Left colon (tissue), 2 donors: ENCODE data around the gene CTNNA1. TPM values are rescaled to one million over a fixed set of nuclear protein-coding genes. Genes with fewer than 3 reads are reported as not detected.
"Not testable (repeated sequence)": the region's sequence is repeated elsewhere in the genome, so short reads cannot be mapped to it uniquely, and the experiment has no call there.

Experiments
- ATAC-seq: fragments of 200-7000 bp; cut with Tn5 transposase; one replicate; pipeline ENCODE4 v1.9.1; 2020; ENCODE audit warnings: mild to moderate bottlenecking, moderate library complexity
- DNase-seq, 2 donors: peaks; one replicate each; pipeline ENCODE4 v3.0.0-alpha.2; 2020
- intact Hi-C, 2 donors: fragments of 100-400 bp; cut with DNase I in 1 of 2; cut with micrococcal nuclease in 1 of 2; formaldehyde crosslinking; loops; one replicate each; pipeline versions ENCODE4 v1.11.2 to v1.14.0; 2022; cut with DNase I, micrococcal nuclease
- total RNA-seq, 2 donors: library from RNA; stranded (reverse); fragmentation: NEBNext Ultra II Directional; extraction: Animal tissue kit (Norgen Biotek cat#: 25700); gene quantifications; one replicate each; pipeline ENCODE4 v1.2.1, GENCODE V29; 2021
- donor health status: DM: no; HTN: no; CAD: no.
- donor health status: DM: yes; HTN: yes; CAD: no.

The CTNNA1 gene
- total RNA-seq, 2 donors from 2014 or later = 440 to 447 TPM

DNA sequence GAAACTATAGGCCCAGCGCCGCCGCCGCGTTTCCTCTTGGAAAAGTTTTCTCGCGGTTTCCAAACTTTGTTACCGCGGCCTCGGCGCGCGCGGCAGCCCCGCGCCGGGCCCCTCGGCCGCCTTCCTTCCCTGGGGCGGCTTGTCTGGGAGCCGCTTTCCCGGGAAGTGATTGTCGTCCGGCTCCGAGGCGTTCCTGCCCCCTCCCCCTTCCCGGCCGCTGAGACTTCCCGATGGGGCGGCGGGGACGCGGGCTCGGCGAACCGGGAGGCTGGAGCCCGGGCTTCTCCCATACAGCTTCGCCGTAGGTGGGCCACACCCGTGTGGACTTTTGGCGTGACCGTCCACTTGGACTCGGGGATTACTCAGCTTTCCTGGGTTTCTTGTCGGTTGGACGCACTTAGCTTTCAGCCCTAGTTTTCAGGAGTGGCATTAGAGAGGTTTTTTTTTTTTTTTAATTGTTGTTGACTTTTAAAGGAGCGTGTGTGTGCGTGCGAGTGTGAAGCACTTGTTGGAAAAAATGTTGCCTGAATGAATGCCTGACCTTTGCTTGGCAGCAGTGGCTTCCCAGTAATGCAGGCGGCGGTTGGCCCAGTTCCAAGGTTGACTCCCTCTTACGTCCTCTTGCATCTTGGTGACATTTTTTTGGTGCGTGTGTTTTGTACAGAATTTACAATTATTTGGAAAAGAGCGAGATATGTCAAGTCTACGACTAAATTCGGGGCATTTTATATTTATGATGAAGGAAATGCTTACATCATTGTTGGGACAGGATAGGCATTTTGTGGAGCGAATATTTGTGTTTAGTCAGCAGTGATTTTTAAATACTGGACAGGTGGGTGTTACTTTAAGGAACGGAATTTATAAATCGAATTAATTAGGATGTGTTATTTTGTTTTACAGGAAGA lies 821 bp downstream of the CTNNA1 start:
- intact Hi-C loops = no loop called here
- ATAC-seq (peak; percentile 71), DNase-seq (peak; percentile 95 to 96)

DNA sequence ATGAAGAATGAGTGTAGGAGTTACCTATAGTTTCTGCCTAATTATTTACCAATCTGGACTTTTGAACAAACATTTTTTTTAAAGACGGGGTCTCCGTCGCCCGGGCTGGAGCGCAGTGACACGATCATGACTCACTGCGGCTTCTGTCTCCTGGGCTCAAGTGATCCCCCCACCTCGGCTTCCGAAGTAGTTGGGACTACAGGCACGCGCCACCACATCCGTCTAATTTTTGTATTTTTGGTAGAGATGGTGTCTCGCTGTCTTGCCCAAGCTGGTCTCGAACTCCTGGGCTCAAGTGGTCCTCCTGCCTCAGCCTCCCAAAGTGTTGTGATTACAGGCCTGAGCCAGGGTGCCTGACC lies 1.5 kb downstream of the CTNNA1 start:
- no peak for ATAC-seq
- no peak for DNase-seq
- intact Hi-C loops = no loop called here

DNA sequence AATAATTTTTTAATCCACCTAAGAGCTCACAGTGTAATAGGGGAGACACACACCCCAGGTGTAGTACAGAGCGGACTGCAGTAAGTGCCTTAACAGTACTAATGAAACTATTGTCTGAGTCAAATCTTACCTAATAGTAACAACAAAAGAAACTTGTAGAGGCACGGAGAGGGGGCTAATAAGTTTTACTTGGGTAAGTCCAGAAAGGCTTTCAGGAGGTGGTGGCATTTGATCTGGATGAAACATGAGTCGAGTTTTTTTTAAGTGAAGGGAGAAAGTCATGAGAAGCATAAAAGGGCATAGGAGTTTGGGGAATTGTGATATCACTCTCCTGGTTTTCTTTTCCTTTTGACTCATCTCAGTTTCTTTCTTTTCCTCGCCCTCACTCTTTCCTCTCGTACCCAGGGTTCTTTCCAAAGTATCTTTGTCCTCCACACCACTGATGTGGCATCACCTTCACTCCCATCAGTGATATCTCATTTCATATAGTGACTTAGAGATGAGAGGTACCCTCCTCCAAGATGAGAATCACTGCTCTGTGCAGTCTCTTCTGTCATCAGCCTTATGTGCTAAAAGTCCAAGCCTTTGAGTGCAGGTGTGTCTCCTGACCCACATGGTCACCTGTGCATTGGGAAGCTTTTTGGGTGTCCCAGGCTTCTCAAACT lies 2.0 kb downstream of the CTNNA1 start:
- intact Hi-C loops = no loop called here
- ATAC-seq (no peak), DNase-seq (no peak)

DNA sequence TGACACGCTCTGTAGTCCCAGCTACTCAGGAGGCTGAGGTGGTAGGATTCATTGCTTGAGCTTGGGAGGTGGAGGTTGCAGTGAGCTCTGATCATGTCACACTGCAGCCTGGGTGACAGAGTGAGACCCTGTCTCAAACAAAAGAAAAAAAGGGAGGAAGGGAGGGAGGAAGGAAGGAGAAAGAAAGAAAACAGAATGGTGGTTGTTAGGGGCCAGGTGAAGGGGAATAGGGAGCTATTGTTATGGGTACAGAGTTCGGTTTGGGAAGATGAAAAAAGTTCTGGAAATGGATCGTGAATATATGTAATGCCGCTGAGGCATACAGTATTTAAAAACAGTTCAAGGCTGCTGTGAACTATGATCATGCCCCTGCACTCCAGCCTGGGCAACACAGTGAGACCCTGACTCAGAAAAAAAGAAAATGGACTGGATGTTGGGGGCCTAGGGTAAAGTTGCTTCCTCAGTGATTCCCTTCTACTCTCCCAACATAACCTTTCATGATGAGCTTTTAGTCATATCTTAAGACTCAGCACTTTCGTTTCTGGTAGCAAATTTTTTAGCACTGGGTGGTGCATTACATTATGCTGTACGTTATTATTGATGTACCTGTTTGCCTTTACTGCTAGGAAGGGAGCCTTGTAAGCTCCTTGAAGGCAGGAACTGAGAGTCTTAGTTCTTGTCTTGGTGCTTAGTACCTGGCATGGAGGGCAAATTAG lies 4.0 kb downstream of the CTNNA1 start:
- intact Hi-C loops = no loop called here
- no peak for ATAC-seq
- DNase-seq = no peak

DNA sequence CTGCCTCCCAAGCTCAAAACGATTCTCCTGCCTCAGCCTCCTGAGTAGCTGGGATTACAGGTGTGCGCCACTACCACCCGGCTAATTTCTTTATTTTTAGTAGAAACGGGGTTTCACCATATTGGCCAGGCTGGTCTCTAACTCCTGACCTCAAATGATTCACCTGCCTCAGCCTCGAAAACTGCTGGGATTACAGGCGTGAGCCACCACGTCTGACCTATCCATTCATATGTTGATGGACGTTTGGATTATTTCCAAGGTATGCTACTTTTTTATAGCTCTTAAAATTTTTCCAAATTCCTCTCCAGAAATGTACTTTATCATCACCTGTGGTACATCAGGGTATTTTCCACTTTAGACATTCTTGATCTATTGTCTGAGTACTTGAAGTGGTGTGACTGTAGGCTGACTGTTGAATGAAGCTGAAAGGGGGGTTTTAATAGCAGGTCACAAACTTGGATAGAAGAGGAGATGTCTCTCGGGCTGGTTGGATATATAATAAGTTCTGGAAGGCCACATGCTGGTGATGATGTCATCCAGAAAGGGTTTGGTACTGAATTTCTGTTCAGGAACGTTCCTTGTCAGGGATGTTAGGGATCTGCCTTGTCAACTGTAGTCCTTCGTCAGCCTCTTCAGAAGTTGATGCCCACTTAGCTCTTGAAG lies 7.4 kb downstream of the CTNNA1 start:
- no peak for DNase-seq
- ATAC-seq = no peak
- intact Hi-C loops = no loop called here

DNA sequence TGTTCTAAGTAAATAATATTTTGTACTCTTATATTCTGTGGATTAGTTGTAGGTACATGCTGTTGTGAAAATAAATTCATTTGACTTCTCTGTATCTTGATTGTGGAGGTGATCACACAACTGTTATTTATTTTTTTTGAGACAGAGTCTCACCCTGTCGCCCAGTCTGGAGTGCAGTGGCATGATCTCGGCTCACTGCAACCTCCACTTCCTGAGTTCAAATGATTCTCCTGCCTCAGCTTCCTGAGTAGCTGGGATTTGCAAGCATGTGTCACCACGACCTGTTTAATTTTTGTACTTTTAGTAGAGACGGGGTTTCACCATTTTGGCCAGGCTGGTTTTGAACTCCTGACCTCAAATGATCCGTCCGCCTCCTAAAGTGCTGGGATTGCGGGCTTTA lies 7.9 kb downstream of the CTNNA1 start:
- ATAC-seq, intact Hi-C loops, DNase-seq: not testable (repeated sequence)

DNA sequence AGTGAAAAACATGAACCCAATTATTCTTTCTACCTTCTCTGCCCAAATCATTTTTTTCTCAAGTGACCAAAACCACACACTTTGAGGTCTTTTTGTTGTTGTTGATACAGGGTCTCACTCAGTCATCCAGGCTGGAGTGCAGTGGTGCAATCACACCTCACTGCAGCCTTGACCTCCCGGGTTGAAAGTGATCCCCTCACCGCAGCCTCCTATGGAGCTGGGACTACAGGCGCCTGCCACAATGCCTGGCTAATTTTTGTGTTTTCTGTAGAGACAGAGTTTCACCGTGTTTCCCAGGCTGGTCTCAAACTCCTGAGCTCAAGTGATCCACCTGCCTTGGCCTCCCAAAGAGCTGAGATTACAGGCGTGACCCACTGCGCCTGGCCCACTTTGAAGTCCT lies 8.4 kb downstream of the CTNNA1 start:
- intact Hi-C loops, DNase-seq, ATAC-seq: not testable (repeated sequence)

DNA sequence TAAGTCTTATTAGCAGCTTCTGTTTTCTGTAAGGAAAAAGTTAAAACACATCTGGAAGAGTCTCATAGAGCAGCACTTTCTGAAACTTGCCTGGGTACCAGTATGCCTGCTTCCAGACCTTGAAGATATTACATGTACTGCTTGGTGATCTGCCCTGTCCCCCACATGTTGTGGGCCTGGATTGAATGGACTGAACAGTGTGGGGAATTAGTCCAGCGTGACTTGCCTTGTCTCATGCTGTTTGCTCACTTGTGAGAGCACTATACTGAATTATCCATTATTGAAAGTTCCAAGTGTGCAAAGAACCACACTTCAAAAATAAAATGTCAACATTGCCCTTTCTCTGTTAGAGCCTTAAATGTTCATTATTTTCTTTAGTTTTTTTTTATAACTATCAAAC lies 8.9 kb downstream of the CTNNA1 start:
- DNase-seq = no peak
- ATAC-seq = no peak
- intact Hi-C loops = no loop called here

DNA sequence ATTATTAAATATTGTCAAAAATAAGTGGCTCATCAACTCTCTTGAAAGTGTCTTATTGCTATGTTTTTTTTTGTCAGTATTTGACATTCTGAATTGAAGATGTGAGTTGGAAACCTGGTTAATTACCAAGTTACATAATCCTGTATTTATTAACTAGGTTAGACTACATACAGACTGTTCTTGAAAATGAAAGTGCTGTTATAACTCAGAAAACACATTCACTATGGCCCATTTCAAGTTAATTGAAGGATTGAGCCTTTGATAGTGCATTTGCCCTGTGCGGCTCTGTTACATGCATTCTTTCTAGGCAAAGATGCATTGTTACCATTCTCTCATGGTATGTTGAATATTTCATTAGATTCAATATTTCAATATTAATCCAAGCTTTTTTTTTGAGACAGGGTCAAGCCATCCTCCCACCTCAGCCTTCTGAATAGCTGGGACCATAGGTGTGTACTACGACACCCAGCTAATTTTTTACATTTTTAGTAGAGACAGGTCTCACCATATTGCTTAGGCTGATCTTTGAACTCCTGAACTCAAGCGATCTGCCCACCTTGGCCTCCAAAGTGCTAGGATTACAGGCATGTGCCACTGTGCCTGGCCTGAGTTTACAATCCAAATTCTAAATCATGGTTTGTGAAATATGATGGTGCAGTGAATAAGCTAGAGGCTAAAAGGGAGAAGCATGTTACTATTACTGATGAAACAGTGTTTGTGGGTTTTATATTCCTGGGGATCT lies 10.0 kb downstream of the CTNNA1 start:
- no peak for DNase-seq
- intact Hi-C loops = no loop called here
- no peak for ATAC-seq

DNA sequence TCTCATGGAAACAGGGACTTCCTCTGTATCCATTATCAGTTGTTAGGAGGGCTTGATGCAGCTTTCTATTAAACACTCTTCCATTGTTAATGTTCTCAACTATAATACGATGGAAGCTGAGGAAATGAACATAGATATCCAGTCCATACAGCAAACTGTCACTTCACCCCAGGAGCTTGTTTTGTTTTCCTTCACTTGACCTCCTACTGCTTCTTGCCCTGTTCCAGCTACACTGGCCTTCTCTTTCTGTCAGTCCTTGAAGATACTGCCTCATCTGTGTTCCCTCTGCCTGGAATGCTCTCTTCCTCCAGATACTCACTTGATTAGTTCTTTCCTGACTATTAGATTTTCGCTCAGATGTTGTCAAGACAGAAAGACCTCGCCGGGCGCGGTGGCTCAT lies 17.1 kb downstream of the CTNNA1 start:
- ATAC-seq (no peak), DNase-seq (no peak)
- intact Hi-C loops = no loop called here

DNA sequence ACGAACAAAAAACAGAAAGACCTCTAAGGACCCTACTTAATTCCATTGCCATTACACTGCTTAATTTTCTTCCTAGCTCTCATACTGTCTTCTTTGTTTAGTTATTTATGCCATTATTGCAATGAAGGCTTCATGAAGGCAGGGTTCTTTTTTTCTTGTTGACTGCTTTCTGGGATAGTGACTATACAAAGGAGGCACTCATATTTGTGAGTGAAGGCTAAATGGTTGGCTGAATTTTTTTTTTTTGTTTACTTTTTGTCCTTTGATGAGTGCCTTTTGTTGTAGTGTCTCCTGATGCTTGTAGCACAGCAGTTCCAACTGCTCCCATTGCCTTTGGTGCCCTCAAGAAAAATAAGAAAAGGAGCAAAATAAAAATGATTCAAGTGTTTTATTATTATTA lies 17.8 kb downstream of the CTNNA1 start:
- ATAC-seq (no peak), DNase-seq (no peak)
- intact Hi-C loops = no loop called here

DNA sequence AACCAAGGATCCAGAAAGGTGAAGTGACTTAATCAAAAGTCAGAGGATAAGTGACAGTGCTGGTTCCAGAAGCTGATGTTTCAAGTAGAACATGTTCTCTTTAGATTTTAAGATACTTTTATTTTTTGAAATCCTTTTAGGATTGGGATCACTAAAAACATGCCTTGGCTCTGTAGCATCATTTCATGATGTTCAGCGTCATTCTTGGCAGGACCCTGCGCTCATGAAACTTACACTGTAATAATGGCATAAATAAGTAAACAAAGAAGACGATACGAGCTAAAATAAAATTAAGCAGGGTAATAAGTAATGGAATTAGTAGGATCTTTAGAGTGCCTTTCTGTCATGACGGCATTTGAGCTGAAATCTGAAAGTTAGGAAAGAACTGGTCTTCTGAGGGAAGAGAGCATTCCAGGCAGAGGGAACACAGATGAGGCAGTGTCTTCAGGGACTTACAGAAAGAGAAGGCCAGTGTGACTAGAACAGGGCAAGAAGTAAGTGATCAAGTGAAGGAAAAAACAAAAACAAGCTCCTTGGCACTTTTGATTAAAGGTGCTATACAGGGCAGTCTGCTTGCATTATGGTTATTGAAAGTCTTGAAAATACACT lies 19.9 kb downstream of the CTNNA1 start:
- intact Hi-C loops = no loop called here
- ATAC-seq (no peak), DNase-seq (no peak)

DNA sequence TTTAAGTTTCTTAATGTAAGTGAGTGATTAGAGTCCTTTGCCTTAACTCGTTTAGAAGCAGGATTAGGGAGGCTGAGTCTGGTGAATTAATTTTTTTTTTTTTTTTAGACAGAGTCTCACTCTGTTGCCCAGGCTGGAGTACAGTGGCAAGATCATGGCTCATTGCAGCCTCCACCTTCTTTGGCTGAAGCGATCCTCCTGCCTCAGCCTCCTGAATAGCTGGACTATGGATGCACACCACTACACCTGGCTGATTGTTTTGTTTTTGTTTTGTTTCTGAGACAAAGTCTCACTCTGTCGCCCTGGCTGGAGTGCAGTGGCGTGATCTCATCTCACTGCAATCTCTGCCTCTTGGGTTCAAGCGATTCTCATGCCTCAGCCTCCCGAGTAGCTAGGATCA lies 20.4 kb downstream of the CTNNA1 start:
- DNase-seq, ATAC-seq, intact Hi-C loops: not testable (repeated sequence)

DNA sequence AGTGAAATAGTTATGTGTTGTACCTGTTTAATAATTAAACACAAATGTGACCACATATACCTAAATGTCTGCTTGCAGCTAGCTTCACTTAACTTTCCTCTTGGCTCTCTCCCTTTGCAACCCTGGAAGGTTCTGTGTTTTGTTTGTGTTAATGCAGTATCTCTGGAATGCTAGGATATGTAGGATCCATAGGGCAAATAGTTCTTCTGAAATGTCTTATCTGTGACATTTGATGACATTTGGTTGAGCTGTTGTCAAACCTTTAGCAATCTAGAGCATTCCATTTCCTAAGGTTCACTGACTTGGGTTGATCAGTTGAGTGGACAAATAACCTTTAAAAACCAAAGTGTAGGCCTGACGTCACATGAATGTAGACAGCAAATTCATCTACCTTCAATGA lies 21.8 kb downstream of the CTNNA1 start:
- ATAC-seq (no peak), DNase-seq (no peak)
- intact Hi-C loops = no loop called here

DNA sequence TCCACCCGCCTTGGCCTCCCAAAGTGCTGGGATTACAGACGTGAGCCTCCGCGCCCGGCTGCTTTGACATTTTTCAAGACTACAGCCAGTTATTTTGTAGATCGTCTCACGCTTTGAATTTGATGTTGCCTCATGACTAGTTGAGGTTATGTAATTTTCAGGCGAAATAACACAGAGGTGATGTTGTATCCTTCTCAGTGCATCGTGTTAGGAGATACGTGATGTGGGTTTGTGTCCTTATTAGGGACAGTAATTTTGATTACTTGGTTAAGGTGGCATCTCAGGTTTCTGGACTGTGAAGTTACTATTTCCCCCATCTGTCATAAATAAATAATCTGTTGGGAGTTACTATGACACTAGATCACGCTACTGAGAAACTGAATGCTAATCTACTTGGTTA lies 25.0 kb downstream of the CTNNA1 start:
- DNase-seq = no peak
- intact Hi-C loops = no loop called here
- no peak for ATAC-seq

DNA sequence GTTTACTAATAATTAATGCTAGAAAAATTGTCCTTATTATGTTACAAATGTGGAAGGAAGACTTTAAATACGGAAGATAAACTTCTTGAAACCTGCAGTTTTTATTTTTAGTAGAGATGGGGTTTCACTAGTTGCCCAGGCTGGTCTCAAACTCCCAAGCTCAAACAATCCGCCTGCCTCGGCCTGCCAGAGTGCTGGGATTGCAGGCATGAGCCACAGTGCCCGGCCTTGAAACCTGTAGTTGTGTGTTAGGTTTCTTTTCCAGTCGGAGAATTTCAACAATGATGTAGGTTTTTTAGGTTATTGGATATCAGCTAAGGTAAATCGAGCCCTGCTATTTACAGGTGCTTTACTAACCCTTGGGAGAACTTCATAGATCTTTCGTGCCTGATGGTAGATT lies 30.8 kb downstream of the CTNNA1 start:
- intact Hi-C loops = no loop called here
- ATAC-seq = no peak
- DNase-seq = no peak

DNA sequence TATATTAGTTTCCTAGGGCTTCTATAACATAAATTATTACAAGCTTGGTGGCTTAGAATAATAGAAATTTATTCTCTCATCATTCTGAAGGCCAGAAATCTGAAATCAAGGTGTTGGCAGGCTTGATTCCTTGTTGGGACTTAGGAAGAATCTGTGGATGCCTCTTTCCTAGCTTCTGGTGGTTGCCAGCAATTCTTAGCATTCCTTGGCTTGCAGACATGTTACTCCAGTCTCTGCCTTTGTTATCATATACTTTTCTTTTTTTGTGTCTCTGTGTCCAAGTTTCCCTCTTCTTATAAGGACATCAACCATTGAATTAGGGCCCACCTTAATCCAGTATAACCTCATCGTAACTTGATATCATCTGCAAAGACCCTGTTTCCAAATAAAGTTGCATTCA lies 31.4 kb downstream of the CTNNA1 start:
- DNase-seq (no peak), ATAC-seq (no peak)
- intact Hi-C loops = no loop called here

DNA sequence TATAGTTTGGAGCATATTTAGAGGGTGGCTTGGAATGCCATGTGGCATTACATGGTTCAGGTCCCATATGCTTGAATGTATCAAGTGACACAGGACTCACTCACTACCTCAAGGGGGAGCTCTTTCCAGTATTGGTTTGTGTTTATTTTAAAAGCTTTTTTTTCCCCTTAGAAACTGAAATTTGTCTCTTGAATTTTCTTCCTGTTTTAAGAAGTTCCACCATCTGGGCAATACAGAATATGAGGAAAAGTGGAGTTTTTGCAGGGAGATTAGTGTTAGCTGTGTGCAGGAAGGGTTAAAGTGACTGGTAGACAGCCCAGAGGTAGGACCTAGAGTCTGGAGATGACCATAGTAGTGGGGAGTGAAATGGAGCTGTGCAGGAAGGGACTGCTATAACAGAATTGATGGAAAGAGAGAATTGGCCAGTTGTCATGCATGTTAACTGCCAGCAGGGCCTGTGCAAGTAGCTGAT lies 36.6 kb downstream of the CTNNA1 start:
- intact Hi-C loops = no loop called here
- DNase-seq = peak in 1 of 2 donors; percentile 8
- ATAC-seq = peak; percentile 73
